Measurements from ENCODE around the gene PRKD3. TPM values are rescaled to one million over a fixed set of nuclear protein-coding genes. Genes with fewer than 3 reads are reported as not detected.

The PRKD3 gene
- total and polyA plus RNA-seq, 9 of the 15 experiments (the other 6 are each of a cell fraction or from before 2014, with no cell fraction given), result 4.7 to 26.7 (median 17.0) TPM

DNA sequence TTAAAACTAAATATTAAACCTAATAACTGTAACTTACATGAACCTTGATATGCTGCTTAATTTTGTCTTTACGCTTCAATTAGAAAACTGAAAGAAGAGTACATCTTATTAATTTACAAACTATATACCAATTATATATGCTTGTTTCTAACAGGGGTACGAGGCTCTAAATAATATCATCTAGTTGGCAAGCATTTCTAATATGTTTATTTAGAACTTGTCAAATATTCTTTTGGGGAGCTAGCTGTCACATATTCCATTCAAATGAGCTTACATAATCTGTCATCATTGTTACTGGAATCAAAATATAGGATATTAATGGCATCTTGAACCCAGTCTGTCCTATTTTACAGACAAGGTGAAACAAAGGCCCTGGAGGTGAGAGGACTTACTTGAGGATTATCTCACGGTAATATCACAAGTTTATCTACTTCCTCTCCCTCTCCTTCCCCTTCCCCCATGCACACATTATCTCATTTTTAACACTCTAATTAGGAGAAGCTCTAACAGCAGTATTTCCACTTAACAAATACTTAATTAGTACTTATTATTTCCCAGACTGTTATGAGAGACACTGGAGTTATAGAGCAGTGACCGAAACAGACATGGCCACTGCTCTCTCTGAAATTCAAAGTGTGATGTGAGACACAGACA is 3.5 kb downstream of the PRKD3 start:
- BruUV-seq (replicated peaks), result no TSS peak
- TF ChIP-seq NR2C2 (CRISPR knock-in tag; IDR thresholded peaks at IDR 0.05) (no peak), NR2C2 (tag; IDR thresholded peaks at IDR 0.05) (no peak), TAL1 (IDR thresholded peaks at IDR 0.05) (no peak), DACH1 (IDR thresholded peaks at IDR 0.05; ENCODE audit: partially characterized antibody) (peak; percentile 17), ZKSCAN1 (IDR thresholded peaks at IDR 0.05; ENCODE audit: low read depth, low read length) (no peak)
- Histone ChIP-seq H3K36me3 (ENCODE audit: control insufficient read depth, insufficient read depth, low read length) (peaks cover 7% of the 10 kb centered on the region; the same call in 2 of the 3 replicates), H3K4me3 (no peak overlapping the region), H2AFZ (ENCODE audit: low read depth, low read length) (no peak overlapping the region), H3K9me1 (ENCODE audit: control insufficient read depth, insufficient read depth, low read length) (no peaks in the 10 kb centered on the region), H3K27ac (ENCODE audit: extremely low read depth, low read depth, low read length) (no peak overlapping the region), H3K9ac (ENCODE audit: insufficient read depth in 1 of 2, low read depth in 2 of 2, low read length in 2 of 2) (no peak overlapping the region), H4K20me1 (replicated peaks; ENCODE audit: control insufficient read depth, insufficient read depth, low read length) (no peaks in the 10 kb centered on the region), H3K4me2 (ENCODE audit: insufficient read depth, low read length) (no peak overlapping the region), H3K27me3 (ENCODE audit: control insufficient read depth in 2 of 2, insufficient read depth in 2 of 2, low read length in 2 of 2) (no peaks in the 10 kb centered on the region), H3K4me1 (replicated peaks in 1 of 2; ENCODE audit: control insufficient read depth in 2 of 2, insufficient read depth in 2 of 2, low read length in 2 of 2) (peaks cover 12 to 14% of the 10 kb centered on the region in 2 experiments; a peak in 4 of 5 replicates), H3K9me3 (replicated peaks; ENCODE audit: control insufficient read depth, insufficient read depth, low read depth, low read length) (no peaks in the 10 kb centered on the region), H3K79me2 (ENCODE audit: control insufficient read depth, insufficient read depth, low read length) (peaks cover 29% of the 10 kb centered on the region)
- POLR2A ChIA-PET, result interaction anchor here (0.6 to 2.3 kb wide), 4 partner anchors 8 to 825 kb away, joined by 3 to 8 read pairs (median 3); no protein-coding TSS in a partner anchor
- ATAC-seq (no peak), DNase-seq (ENCODE audit: extremely low read depth in 1 of 4, low spot score in 3 of 4) (no peak), FAIRE-seq (no peak)
- CTCF ChIA-PET (ENCODE audit: low intra/inter-chr PET ratio), result no interaction called here
- 70% methylated on average over 4 of the region's 4 CpGs for WGBS (ENCODE audit: insufficient coverage, low coverage, missing lambda C conversion rate)
- in situ Hi-C loops (cut with MboI), result no loop called here
- intact Hi-C loops (cut with micrococcal nuclease), result no loop called here
